Measurements from ENCODE around the gene CELSR1. TPM values are rescaled to one million over a fixed set of nuclear protein-coding genes. Genes with fewer than 3 reads are reported as not detected.

Gene CELSR1
- total RNA-seq, 1 experiment from 2014 or later: 14.2 TPM

DNA sequence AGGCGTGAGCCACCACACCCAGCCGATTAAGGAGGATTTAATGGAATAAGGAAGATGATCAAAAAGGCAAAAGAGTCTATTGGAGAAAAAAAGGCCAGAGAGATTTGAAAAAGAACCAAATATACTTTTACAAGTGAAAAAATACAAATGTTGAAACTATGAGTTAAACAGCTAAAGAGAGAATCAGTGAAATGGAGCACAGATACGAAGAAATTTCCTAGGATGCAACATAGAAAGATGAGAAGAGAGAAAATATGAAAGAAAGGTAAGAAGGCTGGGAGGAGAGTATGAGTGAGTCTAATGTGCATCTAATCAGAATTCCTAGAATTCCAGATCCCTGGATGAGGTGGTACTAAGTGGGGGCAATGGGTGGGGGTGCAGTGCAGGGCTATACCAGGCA, 19.4 kb upstream of the CELSR1 start:
- Histone ChIP-seq H3K27ac (ENCODE audit: low read length) (no peak overlapping the region), H3K4me2 (ENCODE audit: low read length) (no peak overlapping the region), H4K20me1 (ENCODE audit: low read length) (no peaks in the 10 kb centered on the region), H3K9ac (ENCODE audit: low read length) (no peak overlapping the region), H3K4me3 (ENCODE audit: low read length) (no peak overlapping the region), H2AFZ (ENCODE audit: low read length) (no peak overlapping the region), H3K79me2 (ENCODE audit: low read length) (no peaks in the 10 kb centered on the region), H3K27me3 (ENCODE audit: low read length) (no peaks in the 10 kb centered on the region), H3K9me3 (ENCODE audit: low read length) (no peaks in the 10 kb centered on the region), H3K9me2 (replicated peaks; ENCODE audit: low read length) (no peaks in the 10 kb centered on the region), H3K4me1 (ENCODE audit: insufficient read depth, low read length) (0 out of 2 replicates have a peak, but pooled peaks cover 5% of the 10 kb centered on the region), H3F3A (ENCODE audit: low read length, unreplicated experiment) (no peaks in the 10 kb centered on the region), H3K36me3 (ENCODE audit: low read depth, low read length) (no peaks in the 10 kb centered on the region)
- no peak for TF ChIP-seq EZH2 (IDR thresholded peaks at IDR 0.05; ENCODE audit: low read length, unreplicated experiment)
- TF ChIP-seq EZH2phosphoT487 (IDR thresholded peaks at IDR 0.05; ENCODE audit: borderline replicate concordance, low read length): no peak
- TF ChIP-seq, protein P1, sequence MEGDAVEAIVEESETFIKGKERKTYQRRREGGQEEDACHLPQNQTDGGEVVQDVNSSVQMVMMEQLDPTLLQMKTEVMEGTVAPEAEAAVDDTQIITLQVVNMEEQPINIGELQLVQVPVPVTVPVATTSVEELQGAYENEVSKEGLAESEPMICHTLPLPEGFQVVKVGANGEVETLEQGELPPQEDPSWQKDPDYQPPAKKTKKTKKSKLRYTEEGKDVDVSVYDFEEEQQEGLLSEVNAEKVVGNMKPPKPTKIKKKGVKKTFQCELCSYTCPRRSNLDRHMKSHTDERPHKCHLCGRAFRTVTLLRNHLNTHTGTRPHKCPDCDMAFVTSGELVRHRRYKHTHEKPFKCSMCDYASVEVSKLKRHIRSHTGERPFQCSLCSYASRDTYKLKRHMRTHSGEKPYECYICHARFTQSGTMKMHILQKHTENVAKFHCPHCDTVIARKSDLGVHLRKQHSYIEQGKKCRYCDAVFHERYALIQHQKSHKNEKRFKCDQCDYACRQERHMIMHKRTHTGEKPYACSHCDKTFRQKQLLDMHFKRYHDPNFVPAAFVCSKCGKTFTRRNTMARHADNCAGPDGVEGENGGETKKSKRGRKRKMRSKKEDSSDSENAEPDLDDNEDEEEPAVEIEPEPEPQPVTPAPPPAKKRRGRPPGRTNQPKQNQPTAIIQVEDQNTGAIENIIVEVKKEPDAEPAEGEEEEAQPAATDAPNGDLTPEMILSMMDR (conservative IDR thresholded peaks at IDR 0.05; ENCODE audit: low read depth, low read length): no peak
- intact Hi-C loops (cut with micrococcal nuclease): no loop called here
- ATAC-seq (no peak), DNase-seq (no peak)
- BruUV-seq (replicated peaks): no TSS peak
- ChIA-PET CTCF (no interaction called here), POLR2A (ENCODE audit: unreplicated experiment) (no interaction called here)

DNA sequence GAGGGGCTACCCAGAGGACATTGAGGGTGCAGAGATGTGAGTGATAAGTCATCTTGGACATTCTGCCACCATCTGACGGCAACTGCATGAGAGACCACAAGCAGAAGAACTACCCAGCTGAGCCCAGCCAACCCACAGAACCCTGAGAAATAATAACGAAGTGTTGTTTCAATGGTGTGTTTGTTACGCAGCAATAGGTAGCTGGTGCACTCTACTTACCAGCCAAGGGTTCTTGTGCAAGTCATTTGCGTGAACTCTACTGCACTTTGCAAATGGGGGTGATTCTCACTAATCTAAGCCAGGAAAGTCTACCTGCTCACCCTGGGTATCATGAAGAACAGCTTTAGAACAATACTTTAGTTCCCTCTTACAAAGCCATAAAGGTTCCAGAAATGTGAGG, 15.8 kb upstream of the CELSR1 start:
- no peaks in the 10 kb centered on the region for H3K9me2 ChIP-seq (replicated peaks; ENCODE audit: low read length)
- TF ChIP-seq EZH2 (IDR thresholded peaks at IDR 0.05; ENCODE audit: low read length, unreplicated experiment) (no peak), EZH2phosphoT487 (IDR thresholded peaks at IDR 0.05; ENCODE audit: borderline replicate concordance, low read length) (no peak)
- TF ChIP-seq, protein P1 (conservative IDR thresholded peaks at IDR 0.05; ENCODE audit: low read depth, low read length): no peak
- CTCF ChIA-PET: no interaction called here

DNA sequence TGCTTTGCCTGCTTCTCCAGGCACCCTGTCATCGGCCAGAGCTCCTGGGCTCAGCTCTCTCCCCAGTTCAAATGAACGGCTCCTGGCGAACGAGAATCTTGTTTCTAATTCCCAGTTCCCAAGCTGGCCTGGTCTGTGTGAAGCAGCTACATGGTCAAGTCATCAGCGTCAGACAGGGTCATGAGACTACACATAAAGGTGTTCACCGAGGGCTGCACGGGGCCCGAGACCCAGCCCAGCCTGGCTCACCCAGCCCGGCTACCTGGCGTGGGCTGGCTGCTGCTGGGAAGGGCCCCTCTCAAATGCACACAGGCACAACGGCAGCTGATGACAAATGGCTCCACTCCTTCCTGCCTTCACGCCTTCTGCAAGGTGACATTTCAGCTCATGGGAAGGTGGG, 14.6 kb upstream of the CELSR1 start:
- BruUV-seq (replicated peaks): no TSS peak
- CTCF ChIA-PET: interaction anchor here (0.6 kb wide), 1 partner anchor 140 kb away, joined by 12 read pairs; no protein-coding TSS in a partner anchor
- no peaks in the 10 kb centered on the region for H3K27me3 ChIP-seq (ENCODE audit: low read length)
- H3K9me3 ChIP-seq (ENCODE audit: low read length): no peaks in the 10 kb centered on the region
- POLR2A ChIA-PET (ENCODE audit: unreplicated experiment): no interaction called here
- no peak overlapping the region for H3K9ac ChIP-seq (ENCODE audit: low read length)
- TF ChIP-seq EZH2phosphoT487 (IDR thresholded peaks at IDR 0.05; ENCODE audit: borderline replicate concordance, low read length): no peak
- no peak for TF ChIP-seq EZH2 (IDR thresholded peaks at IDR 0.05; ENCODE audit: low read length, unreplicated experiment)
- TF ChIP-seq, protein P1 (conservative IDR thresholded peaks at IDR 0.05; ENCODE audit: low read depth, low read length): no peak
- no peaks in the 10 kb centered on the region for H4K20me1 ChIP-seq (ENCODE audit: low read length)
- peaks cover 12% of the 10 kb centered on the region; the same call in 1 of the 2 replicates for H3K4me1 ChIP-seq (ENCODE audit: insufficient read depth, low read length)
- H3F3A ChIP-seq (ENCODE audit: low read length, unreplicated experiment): no peaks in the 10 kb centered on the region
- H3K36me3 ChIP-seq (ENCODE audit: low read depth, low read length): no peaks in the 10 kb centered on the region
- no peaks in the 10 kb centered on the region for H3K79me2 ChIP-seq (ENCODE audit: low read length)
- no peak overlapping the region for H3K4me3 ChIP-seq (ENCODE audit: low read length)
- ATAC-seq: no peak
- no peak for DNase-seq
- no peak overlapping the region for H3K27ac ChIP-seq (ENCODE audit: low read length)
- H3K9me2 ChIP-seq (replicated peaks; ENCODE audit: low read length): no peaks in the 10 kb centered on the region
- no peak overlapping the region for H3K4me2 ChIP-seq (ENCODE audit: low read length)
- intact Hi-C loops (cut with micrococcal nuclease): no loop called here
- no peak overlapping the region for H2AFZ ChIP-seq (ENCODE audit: low read length)

More for the DNA sequence above, 15.8 kb upstream of the CELSR1 start:
- no peaks in the 10 kb centered on the region for H3K9me3 ChIP-seq (ENCODE audit: low read length)
- no peaks in the 10 kb centered on the region for H3F3A ChIP-seq (ENCODE audit: low read length, unreplicated experiment)
- no peaks in the 10 kb centered on the region for H3K36me3 ChIP-seq (ENCODE audit: low read depth, low read length)
- intact Hi-C loops (cut with micrococcal nuclease): no loop called here
- H3K27ac ChIP-seq (ENCODE audit: low read length): no peak overlapping the region
- ATAC-seq (no peak), DNase-seq (no peak)
- H3K4me2 ChIP-seq (ENCODE audit: low read length): no peak overlapping the region
- no TSS peak for BruUV-seq (replicated peaks)
- POLR2A ChIA-PET (ENCODE audit: unreplicated experiment): no interaction called here
- H3K4me3 ChIP-seq (ENCODE audit: low read length): no peak overlapping the region
- H3K4me1 ChIP-seq (ENCODE audit: insufficient read depth, low read length): no peaks in the 10 kb centered on the region
- no peak overlapping the region for H2AFZ ChIP-seq (ENCODE audit: low read length)
- H3K79me2 ChIP-seq (ENCODE audit: low read length): no peaks in the 10 kb centered on the region
- no peaks in the 10 kb centered on the region for H4K20me1 ChIP-seq (ENCODE audit: low read length)
- H3K9ac ChIP-seq (ENCODE audit: low read length): no peak overlapping the region
- H3K27me3 ChIP-seq (ENCODE audit: low read length): no peaks in the 10 kb centered on the region

All from PC-3 (cell line).